HAP-1 (cell line): ENCODE results near the gene INSYN2A.

Source experiments
- DNase-seq, 2 experiments: peaks; one replicate each; pipeline ENCODE4 v3.0.0-alpha.2; 2016 to 2020; ENCODE audit warnings: low spot score in 2 of 2
- H3K27me3 ChIP-seq: fragments of 250-450 bp; sonication (Bioruptor Pico); 2 replicates; pipeline ENCODE4 v1.5.1; 2020; ENCODE audit warnings: low read depth, mild to moderate bottlenecking, moderate library complexity
- H3K36me3 ChIP-seq: fragments of 250-450 bp; sonication (Bioruptor Pico); replicated peaks from 2 replicates; pipeline ENCODE4 v1.5.1; 2020; ENCODE audit warnings: mild to moderate bottlenecking
- H3K4me1 ChIP-seq: fragments of 250-450 bp; sonication (Bioruptor Pico); 2 replicates; pipeline ENCODE4 v1.5.1; 2020; ENCODE audit warnings: mild to moderate bottlenecking
- H3K4me3 ChIP-seq: fragments of 250-450 bp; sonication (Bioruptor Pico); 2 replicates; pipeline ENCODE4 v1.5.1; 2020; ENCODE audit warnings: mild to moderate bottlenecking, moderate library complexity
- H3K9me3 ChIP-seq: fragments of 250-450 bp; sonication (Bioruptor Pico); 2 replicates; pipeline ENCODE4 v1.5.1; 2020; ENCODE audit warnings: mild to moderate bottlenecking, moderate library complexity
- in situ Hi-C: fragments of 300-500 bp; cut with MboI; formaldehyde crosslinking; loops from 3 replicates; pipeline ENCODE4 v1.14.3; 2020; ENCODE audit warnings: low sequenced_read_pairs, inconsistent platforms, mixed read lengths

INSYN2A gene

GRCh38 chr10:127215866-127216265 lies 19.5 kb upstream of the INSYN2A start:
- H3K4me1 ChIP-seq: no peaks in the 10 kb centered on the region
- H3K27me3 ChIP-seq: no peaks in the 10 kb centered on the region
- no peak overlapping the region for H3K4me3 ChIP-seq
- no peaks in the 10 kb centered on the region for H3K9me3 ChIP-seq
- in situ Hi-C loops: no loop called here
- no peak for DNase-seq
- no peaks in the 10 kb centered on the region for H3K36me3 ChIP-seq

- H3K4me1 ChIP-seq: no peaks in the 10 kb centered on the region
- no peaks in the 10 kb centered on the region for H3K9me3 ChIP-seq
- in situ Hi-C loops: no loop called here
- no peak for DNase-seq
- H3K27me3 ChIP-seq: no peaks in the 10 kb centered on the region
- H3K36me3 ChIP-seq: no peaks in the 10 kb centered on the region
- no peak overlapping the region for H3K4me3 ChIP-seq
Measured at GRCh38 chr10:127210936-127211466, 14.6 kb upstream of the INSYN2A start.

GRCh38 chr10:127207081-127207480 lies 10.7 kb upstream of the INSYN2A start:
- no peak for DNase-seq
- Histone ChIP-seq H3K36me3 (no peaks in the 10 kb centered on the region), H3K27me3 (no peaks in the 10 kb centered on the region), H3K9me3 (no peaks in the 10 kb centered on the region), H3K4me1 (no peaks in the 10 kb centered on the region), H3K4me3 (no peak overlapping the region)
- in situ Hi-C loops: no loop called here

GRCh38 chr10:127203067-127203466 lies 6.7 kb upstream of the INSYN2A start:
- Histone ChIP-seq H3K9me3 (no peaks in the 10 kb centered on the region), H3K4me1 (no peaks in the 10 kb centered on the region), H3K4me3 (no peak overlapping the region), H3K27me3 (no peaks in the 10 kb centered on the region), H3K36me3 (no peaks in the 10 kb centered on the region)
- no peak for DNase-seq
- in situ Hi-C loops: no loop called here

- in situ Hi-C loops: no loop called here
- Histone ChIP-seq H3K4me1 (no peaks in the 10 kb centered on the region), H3K9me3 (no peaks in the 10 kb centered on the region), H3K36me3 (no peaks in the 10 kb centered on the region), H3K4me3 (no peak overlapping the region), H3K27me3 (no peaks in the 10 kb centered on the region)
- no peak for DNase-seq
Measured at GRCh38 chr10:127200646-127201045, 4.3 kb upstream of the INSYN2A start.

- Histone ChIP-seq H3K4me3 (no peak overlapping the region), H3K4me1 (no peaks in the 10 kb centered on the region), H3K9me3 (no peaks in the 10 kb centered on the region), H3K27me3 (no peaks in the 10 kb centered on the region), H3K36me3 (no peaks in the 10 kb centered on the region)
- no peak for DNase-seq
- in situ Hi-C loops: no loop called here
Measured at GRCh38 chr10:127198721-127199120, 2.3 kb upstream of the INSYN2A start.

- in situ Hi-C loops: no loop called here
- DNase-seq: no peak
Measured at GRCh38 chr10:127198307-127198706, 1.9 kb upstream of the INSYN2A start.

GRCh38 chr10:127197154-127197432 lies 702 bp upstream of the INSYN2A start:
- Histone ChIP-seq H3K9me3 (no peaks in the 10 kb centered on the region), H3K4me3 (no peak overlapping the region), H3K36me3 (no peaks in the 10 kb centered on the region), H3K27me3 (no peaks in the 10 kb centered on the region), H3K4me1 (no peaks in the 10 kb centered on the region)
- DNase-seq: no peak
- in situ Hi-C loops: no loop called here

More at GRCh38 chr10:127198307-127198706, 1.9 kb upstream of the INSYN2A start:
- H3K4me1 ChIP-seq: no peaks in the 10 kb centered on the region
- no peak overlapping the region for H3K4me3 ChIP-seq
- no peaks in the 10 kb centered on the region for H3K36me3 ChIP-seq
- no peaks in the 10 kb centered on the region for H3K27me3 ChIP-seq
- no peaks in the 10 kb centered on the region for H3K9me3 ChIP-seq

GRCh38 chr10:127195571-127196281 lies 665 bp downstream of the INSYN2A start:
- no peak for DNase-seq

GRCh38 chr10:127195041-127195506 lies 1.3 kb downstream of the INSYN2A start:
- Histone ChIP-seq H3K27me3 (no peaks in the 10 kb centered on the region), H3K36me3 (no peaks in the 10 kb centered on the region), H3K4me3 (no peak overlapping the region), H3K4me1 (no peaks in the 10 kb centered on the region), H3K9me3 (no peaks in the 10 kb centered on the region)
- in situ Hi-C loops: no loop called here
- no peak for DNase-seq

More at GRCh38 chr10:127195571-127196281, 665 bp downstream of the INSYN2A start:
- Histone ChIP-seq H3K9me3 (no peaks in the 10 kb centered on the region), H3K4me1 (no peaks in the 10 kb centered on the region), H3K4me3 (no peak overlapping the region), H3K27me3 (no peaks in the 10 kb centered on the region), H3K36me3 (no peaks in the 10 kb centered on the region)
- in situ Hi-C loops: no loop called here

- in situ Hi-C loops: no loop called here
- no peak for DNase-seq
- no peaks in the 10 kb centered on the region for H3K4me1 ChIP-seq
- no peak overlapping the region for H3K4me3 ChIP-seq
- H3K9me3 ChIP-seq: no peaks in the 10 kb centered on the region
- no peaks in the 10 kb centered on the region for H3K36me3 ChIP-seq
- no peaks in the 10 kb centered on the region for H3K27me3 ChIP-seq
Measured at GRCh38 chr10:127194599-127194998, 1.8 kb downstream of the INSYN2A start.

GRCh38 chr10:127194111-127194510 lies 2.3 kb downstream of the INSYN2A start:
- no peaks in the 10 kb centered on the region for H3K27me3 ChIP-seq
- H3K36me3 ChIP-seq: no peaks in the 10 kb centered on the region
- in situ Hi-C loops: no loop called here
- no peak for DNase-seq
- H3K4me1 ChIP-seq: no peaks in the 10 kb centered on the region
- H3K9me3 ChIP-seq: no peaks in the 10 kb centered on the region
- no peak overlapping the region for H3K4me3 ChIP-seq

GRCh38 chr10:127193125-127193524 lies 3.3 kb downstream of the INSYN2A start:
- H3K4me3 ChIP-seq: no peak overlapping the region
- no peak for DNase-seq
- in situ Hi-C loops: no loop called here
- no peaks in the 10 kb centered on the region for H3K4me1 ChIP-seq
- H3K27me3 ChIP-seq: no peaks in the 10 kb centered on the region
- H3K36me3 ChIP-seq: no peaks in the 10 kb centered on the region
- H3K9me3 ChIP-seq: no peaks in the 10 kb centered on the region

GRCh38 chr10:127190427-127190826 lies 6.0 kb downstream of the INSYN2A start:
- Histone ChIP-seq H3K36me3 (no peaks in the 10 kb centered on the region), H3K4me3 (no peak overlapping the region), H3K9me3 (no peaks in the 10 kb centered on the region), H3K27me3 (no peaks in the 10 kb centered on the region), H3K4me1 (no peaks in the 10 kb centered on the region)
- DNase-seq: no peak
- in situ Hi-C loops: no loop called here

- H3K27me3 ChIP-seq: no peaks in the 10 kb centered on the region
- no peak for DNase-seq
- no peak overlapping the region for H3K4me3 ChIP-seq
- H3K36me3 ChIP-seq: no peaks in the 10 kb centered on the region
- H3K9me3 ChIP-seq: no peaks in the 10 kb centered on the region
- in situ Hi-C loops: no loop called here
- no peaks in the 10 kb centered on the region for H3K4me1 ChIP-seq
Measured at GRCh38 chr10:127189226-127189625, 7.2 kb downstream of the INSYN2A start.
